Measurements from ENCODE around the gene BTRC.
A peak's percentile ranks its signal among the peaks of the same experiment; 100 is the strongest.

Gene BTRC

DNA sequence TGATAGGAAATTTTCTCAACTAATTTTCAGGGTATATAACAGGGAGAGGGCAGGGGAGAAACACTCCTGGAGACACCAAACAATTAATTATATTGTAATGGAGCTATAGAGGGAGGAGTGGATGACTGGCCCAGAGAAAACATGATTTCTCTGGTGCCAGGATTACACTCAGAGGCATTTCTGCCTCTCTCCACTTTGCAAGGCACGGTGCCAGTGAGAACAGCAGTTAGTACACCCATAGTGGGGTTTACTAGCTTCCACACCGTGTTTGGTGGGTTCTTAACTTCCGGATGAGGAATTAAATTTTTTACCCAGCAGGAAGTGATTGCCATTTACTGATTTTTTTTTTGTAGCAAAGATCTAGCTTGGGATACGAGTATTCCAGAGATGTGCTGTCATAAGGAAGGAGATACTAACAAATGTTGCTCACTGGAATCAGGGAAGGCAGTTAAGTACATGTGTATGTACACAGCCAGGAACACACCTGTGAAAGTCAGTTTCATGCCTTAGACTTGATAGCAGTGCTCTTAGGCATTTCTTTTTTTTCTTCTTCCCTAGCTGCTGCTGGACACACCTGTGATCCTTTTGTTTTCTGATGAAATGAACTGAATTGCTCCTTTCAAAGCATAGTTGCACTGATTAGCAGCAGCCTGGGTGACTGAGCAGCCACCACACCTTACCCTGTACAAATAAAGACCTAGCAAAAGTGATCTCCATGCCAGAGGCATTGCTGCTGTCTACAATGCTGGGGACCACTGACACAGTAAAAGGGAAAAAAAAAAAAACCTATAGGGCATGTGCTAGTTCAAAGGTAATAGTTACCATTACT, 176.0 kb downstream of the BTRC start:
- no peak overlapping the region for H3K4me3 ChIP-seq (ENCODE audit: low read depth, low read length)
- DNase-seq (ENCODE audit: low read depth), result no peak
- no peak for TF ChIP-seq MAX (IDR thresholded peaks at IDR 0.05; ENCODE audit: low read depth, low read length)
- no peak for TF ChIP-seq MYC (IDR thresholded peaks at IDR 0.05; ENCODE audit: low read depth, low read length)

DNA sequence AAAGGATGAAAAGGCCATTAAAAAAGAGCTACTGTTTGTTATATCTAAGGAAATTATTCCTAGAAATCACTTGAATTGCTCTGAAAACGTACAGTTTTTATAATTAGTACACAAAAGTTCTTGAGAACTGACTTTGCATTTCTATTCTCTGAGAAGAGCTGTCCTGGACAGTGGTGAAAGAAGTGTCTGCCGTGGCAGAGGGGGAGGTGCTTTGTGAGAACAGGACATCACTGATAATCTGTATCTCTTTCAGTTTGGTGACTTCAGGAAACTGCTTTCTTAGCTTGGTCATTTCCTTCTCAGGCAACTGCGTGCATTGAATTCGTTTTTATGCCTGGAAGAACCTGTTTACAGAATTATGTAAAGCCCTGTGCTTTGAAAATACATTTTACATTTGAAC, 182.0 kb downstream of the BTRC start:
- DNase-seq (ENCODE audit: low read depth), result no peak

DNA sequence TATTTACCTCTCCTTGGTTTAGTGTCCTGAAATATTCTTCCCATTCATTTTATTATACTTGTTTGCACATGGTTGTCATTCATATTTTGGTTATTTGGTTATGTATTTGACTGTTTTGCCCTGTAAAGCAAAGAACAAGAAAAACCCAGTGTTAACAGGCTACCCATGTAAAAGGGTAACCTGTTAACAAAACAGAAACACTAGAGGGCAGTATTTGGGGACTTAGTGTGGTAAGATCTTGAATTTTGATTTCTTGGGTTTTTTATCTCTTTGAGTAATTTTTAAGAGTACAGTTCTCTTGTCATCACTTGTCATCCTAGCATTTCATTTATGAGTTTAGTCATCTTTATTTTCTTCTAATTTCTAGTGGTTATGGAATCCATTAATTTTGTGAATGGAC, 182.8 kb downstream of the BTRC start:
- peak; percentile 53 for DNase-seq (ENCODE audit: low read depth)
- H3K4me3 ChIP-seq (ENCODE audit: low read depth, low read length), result no peak overlapping the region
- TF ChIP-seq MYC (IDR thresholded peaks at IDR 0.05; ENCODE audit: low read depth, low read length) (no peak), MAX (IDR thresholded peaks at IDR 0.05; ENCODE audit: low read depth, low read length) (no peak), POLR2A (IDR thresholded peaks at IDR 0.05; ENCODE audit: extremely low read depth, insufficient read length) (no peak)
- TF ChIP-seq, protein P1, sequence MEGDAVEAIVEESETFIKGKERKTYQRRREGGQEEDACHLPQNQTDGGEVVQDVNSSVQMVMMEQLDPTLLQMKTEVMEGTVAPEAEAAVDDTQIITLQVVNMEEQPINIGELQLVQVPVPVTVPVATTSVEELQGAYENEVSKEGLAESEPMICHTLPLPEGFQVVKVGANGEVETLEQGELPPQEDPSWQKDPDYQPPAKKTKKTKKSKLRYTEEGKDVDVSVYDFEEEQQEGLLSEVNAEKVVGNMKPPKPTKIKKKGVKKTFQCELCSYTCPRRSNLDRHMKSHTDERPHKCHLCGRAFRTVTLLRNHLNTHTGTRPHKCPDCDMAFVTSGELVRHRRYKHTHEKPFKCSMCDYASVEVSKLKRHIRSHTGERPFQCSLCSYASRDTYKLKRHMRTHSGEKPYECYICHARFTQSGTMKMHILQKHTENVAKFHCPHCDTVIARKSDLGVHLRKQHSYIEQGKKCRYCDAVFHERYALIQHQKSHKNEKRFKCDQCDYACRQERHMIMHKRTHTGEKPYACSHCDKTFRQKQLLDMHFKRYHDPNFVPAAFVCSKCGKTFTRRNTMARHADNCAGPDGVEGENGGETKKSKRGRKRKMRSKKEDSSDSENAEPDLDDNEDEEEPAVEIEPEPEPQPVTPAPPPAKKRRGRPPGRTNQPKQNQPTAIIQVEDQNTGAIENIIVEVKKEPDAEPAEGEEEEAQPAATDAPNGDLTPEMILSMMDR (IDR thresholded peaks at IDR 0.05; ENCODE audit: low read depth, low read length), result peak; percentile 32

More for the DNA sequence above, 182.0 kb downstream of the BTRC start:
- TF ChIP-seq, protein P1 (IDR thresholded peaks at IDR 0.05; ENCODE audit: low read depth, low read length), result no peak
- TF ChIP-seq MYC (IDR thresholded peaks at IDR 0.05; ENCODE audit: low read depth, low read length), result no peak
- no peak for TF ChIP-seq MAX (IDR thresholded peaks at IDR 0.05; ENCODE audit: low read depth, low read length)
- no peak for TF ChIP-seq POLR2A (IDR thresholded peaks at IDR 0.05; ENCODE audit: extremely low read depth, insufficient read length)
- no peak overlapping the region for H3K4me3 ChIP-seq (ENCODE audit: low read depth, low read length)

- no peak overlapping the region for H3K4me3 ChIP-seq (ENCODE audit: low read depth, low read length)
- no peak for DNase-seq (ENCODE audit: low read depth)
- TF ChIP-seq, protein P1 (IDR thresholded peaks at IDR 0.05; ENCODE audit: low read depth, low read length), result no peak
- TF ChIP-seq MAX (IDR thresholded peaks at IDR 0.05; ENCODE audit: low read depth, low read length) (no peak), MYC (IDR thresholded peaks at IDR 0.05; ENCODE audit: low read depth, low read length) (no peak), POLR2A (IDR thresholded peaks at IDR 0.05; ENCODE audit: extremely low read depth, insufficient read length) (no peak)
Observed at GRCh38 chr10:101538446-101538845, 184.5 kb downstream of the BTRC start.

DNA sequence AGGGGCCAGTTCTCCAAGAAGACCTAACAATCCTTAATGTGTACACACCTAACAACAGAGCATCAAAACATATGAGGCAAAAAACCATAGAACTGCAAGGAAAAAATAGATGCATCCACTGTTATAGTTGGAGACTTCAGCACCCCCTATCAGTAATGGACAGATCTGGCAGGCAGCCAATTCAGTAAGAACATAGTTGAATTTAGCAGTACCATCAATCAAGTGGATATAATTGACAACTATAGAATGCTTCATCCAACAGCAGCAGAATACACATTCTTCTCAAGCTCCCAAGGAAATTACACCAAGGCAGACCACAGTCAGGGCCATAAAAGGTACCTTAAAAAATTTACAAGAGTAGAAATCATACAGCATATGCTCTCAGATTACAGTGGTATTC, 191.9 kb downstream of the BTRC start:
- TF ChIP-seq POLR2A (IDR thresholded peaks at IDR 0.05; ENCODE audit: extremely low read depth, insufficient read length) (no peak), MYC (IDR thresholded peaks at IDR 0.05; ENCODE audit: low read depth, low read length) (no peak), MAX (IDR thresholded peaks at IDR 0.05; ENCODE audit: low read depth, low read length) (no peak)
- TF ChIP-seq, protein P1 (IDR thresholded peaks at IDR 0.05; ENCODE audit: low read depth, low read length), result no peak
- DNase-seq (ENCODE audit: low read depth), result no peak
- no peak overlapping the region for H3K4me3 ChIP-seq (ENCODE audit: low read depth, low read length)

- TF ChIP-seq MYC (IDR thresholded peaks at IDR 0.05; ENCODE audit: low read depth, low read length) (no peak), MAX (IDR thresholded peaks at IDR 0.05; ENCODE audit: low read depth, low read length) (no peak), POLR2A (IDR thresholded peaks at IDR 0.05; ENCODE audit: extremely low read depth, insufficient read length) (no peak)
- TF ChIP-seq, protein P1 (IDR thresholded peaks at IDR 0.05; ENCODE audit: low read depth, low read length), result no peak
- no peak for DNase-seq (ENCODE audit: low read depth)
- H3K4me3 ChIP-seq (ENCODE audit: low read depth, low read length), result no peak overlapping the region
Observed at GRCh38 chr10:101550965-101551364, 197.0 kb downstream of the BTRC start.

Measured in NB4 (cell line).